Measurements from ENCODE around the gene P2RX2. TPM values are rescaled to one million over a fixed set of nuclear protein-coding genes. Genes with fewer than 3 reads are reported as not detected.

P2RX2 gene
- total and polyA plus RNA-seq, 2 of the 4 experiments (the other 2 are of a cell fraction), result not detected

DNA sequence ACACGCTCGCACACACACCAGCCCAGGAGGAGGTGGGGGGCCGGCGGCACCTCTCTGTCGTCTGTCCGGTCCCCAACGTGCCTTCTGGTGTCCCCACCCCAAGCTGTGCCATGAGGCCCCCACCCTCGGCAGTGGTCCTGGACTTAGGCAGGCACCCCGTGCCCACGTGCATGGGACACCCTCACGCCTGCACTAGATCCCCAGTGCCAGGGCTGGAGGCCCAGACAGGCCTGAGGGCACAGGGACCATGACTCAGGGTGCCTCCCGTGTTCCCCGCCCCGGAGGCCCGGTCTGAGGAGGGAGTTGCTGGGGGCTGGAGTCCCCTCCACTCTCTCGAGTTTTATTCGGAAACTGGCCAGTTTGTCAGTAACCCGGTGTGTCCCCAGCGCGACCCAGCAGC is 47.0 kb upstream of the P2RX2 start:
- dilution Hi-C loops (cut with HindIII; ENCODE audit: low sequenced_read_pairs, unreplicated experiment), result no loop called here
- no peak overlapping the region for H3K56ac ChIP-seq (ENCODE audit: extremely low read depth, insufficient read depth, low read length)
- CTCF ChIA-PET, result no interaction called here
- POLR2A ChIA-PET (ENCODE audit: unreplicated experiment), result no interaction called here
- H2BK5ac ChIP-seq (ENCODE audit: low read depth, low read length, poor library complexity, severe bottlenecking), result no peak overlapping the region
- BruUV-seq (replicated peaks), result no TSS peak
- H4K5ac ChIP-seq (ENCODE audit: low read depth, low read length), result no peak overlapping the region
- H3K4me2 ChIP-seq (ENCODE audit: low read depth, low read length), result no peak overlapping the region
- ATAC-seq (ENCODE audit: low read depth) (no peak), DNase-seq (no peak)
- H3K9ac ChIP-seq (ENCODE audit: low read depth, low read length), result no peak overlapping the region
- TF ChIP-seq MAZ (IDR thresholded peaks at IDR 0.05; ENCODE audit: borderline replicate concordance, low read depth, low read length), result no peak
- H3K27ac ChIP-seq (ENCODE audit: insufficient read depth, low read length), result no peak overlapping the region
- H4K8ac ChIP-seq (ENCODE audit: low read depth in 2 of 2, low read length in 2 of 2), result no peak overlapping the region
- no peak overlapping the region for H2BK15ac ChIP-seq (ENCODE audit: low read depth, low read length)
- H3K36me3 ChIP-seq (ENCODE audit: control insufficient read depth, insufficient read depth, low read length), result peaks cover 17% of the 10 kb centered on the region
- no peaks in the 10 kb centered on the region for H3K4me1 ChIP-seq (ENCODE audit: control insufficient read depth, insufficient read depth, low read length)
- H2BK20ac ChIP-seq (ENCODE audit: low read depth, low read length), result no peak overlapping the region
- WGBS, 2 experiments (ENCODE audit: extremely low coverage in 2 of 2, insufficient read length in 1 of 2), result 88% methylated on average over 8 of the region's 20 CpGs; no CpG with 5 or more reads in 1 of the 2 experiments
- no peak overlapping the region for H3K14ac ChIP-seq (replicated peaks; ENCODE audit: low read depth, low read length)
- H2AK5ac ChIP-seq (ENCODE audit: low read depth, low read length), result no peak overlapping the region
- no peak overlapping the region for H3K23ac ChIP-seq (ENCODE audit: low read depth, low read length)
- no peaks in the 10 kb centered on the region; the same call in 1 of the 2 replicates for H4K20me1 ChIP-seq (ENCODE audit: insufficient read depth, low read length)
- no peak overlapping the region for H3K4me3 ChIP-seq (ENCODE audit: insufficient read depth, low read depth, low read length)
- no peaks in the 10 kb centered on the region for H3K9me1 ChIP-seq (ENCODE audit: insufficient read depth, low read length)
- no peaks in the 10 kb centered on the region; a peak in 1 of 4 replicates for H3K79me1 ChIP-seq (ENCODE audit: low read depth in 1 of 2, low read length in 2 of 2)
- no peak overlapping the region for H3K18ac ChIP-seq (ENCODE audit: low read depth, low read length)
- intact Hi-C loops (cut with micrococcal nuclease), result no loop called here
- no peak overlapping the region for H2BK120ac ChIP-seq (ENCODE audit: low read depth, low read length)
- H3K27me3 ChIP-seq (ENCODE audit: control insufficient read depth, insufficient read depth, low read length), result no peaks in the 10 kb centered on the region
- H3K9me3 ChIP-seq (ENCODE audit: control insufficient read depth, insufficient read depth, low read length), result no peaks in the 10 kb centered on the region
- no peak overlapping the region for H2AK9ac ChIP-seq (replicated peaks; ENCODE audit: low read depth, low read length, poor library complexity)
- in situ Hi-C loops (cut with MboI; ENCODE audit: low sequenced_read_pairs), result no loop called here
- H4K91ac ChIP-seq (ENCODE audit: insufficient read depth, low read depth, low read length), result no peak overlapping the region
- H2AFZ ChIP-seq (replicated peaks; ENCODE audit: low read length, poor library complexity), result no peak overlapping the region
- no peak overlapping the region for H3K4ac ChIP-seq (ENCODE audit: low read depth, low read length)

Data from IMR-90 (cell line).